HCT116 (cell line): ENCODE results near the gene LGR6. TPM values are rescaled to one million over a fixed set of nuclear protein-coding genes. Genes with fewer than 3 reads are reported as not detected.

Source experiments
- ATAC-seq: fragments of 200-7000 bp; cut with Tn5 transposase; 2 replicates; pipeline ENCODE4 v1.9.1; 2020; ENCODE audit warnings: mild to moderate bottlenecking, moderate library complexity
- BruUV-seq: library from RNA; stranded (reverse); fragments of 400-500 nt; replicated peaks from 2 replicates; lab custom pipeline; 2021; lab: Mats Ljungman, UMichigan
- CTCF ChIA-PET: fragments of 300-600 bp; sonication (Branson Sonifier 250); formaldehyde crosslinking; loops from one replicate; lab custom pipeline; 2021; ENCODE audit warnings: antibody characterized with exemption; lab: Charles Lee
- POLR2A ChIA-PET: fragments of 300-600, 350-600 bp; sonication (Branson Sonifier 250); formaldehyde crosslinking; loops from one replicate; lab custom pipeline; 2021; ENCODE audit warnings: antibody characterized with exemption; lab: Charles Lee
- RAD21 ChIA-PET, 2 experiments: fragments of 300-600 bp; sonication (Branson Sonifier 250); formaldehyde crosslinking; loops; one replicate each; lab custom pipeline; 2023; ENCODE audit warnings: low total read pairs in 2 of 2; ENCODE audit not compliant: uncharacterized antibody in 2 of 2, unreplicated experiment in 2 of 2, low non-redundant PET in 1 of 2; lab: Charles Lee
- DNase-seq: peaks from one replicate; pipeline ENCODE4 v3.0.0-alpha.2; 2010; ENCODE audit warnings: low read depth, low spot score
- H2AFZ ChIP-seq: fragments of 200-600 bp; shearing (Covaris generic), sonication (generic); 2 replicates; pipeline ENCODE4 v1.6.1; 2017; ENCODE audit warnings: low read depth, mixed run types, mixed read lengths, antibody characterized with exemption, low read length; ENCODE audit not compliant: poor library complexity, severe bottlenecking
- H3K27ac ChIP-seq: 2 replicates; pipeline ENCODE4 v1.5.1; 2012; ENCODE audit warnings: low read depth, low read length
- H3K27me3 ChIP-seq: fragments of 200-600 bp; sonication (generic); 2 replicates; pipeline ENCODE4 v1.6.1; 2016; ENCODE audit warnings: mixed run types, low read length, mixed read lengths; ENCODE audit not compliant: insufficient read depth
- H3K36me3 ChIP-seq, 2 experiments: fragments of 200-500 bp in 1 of 2; fragments of 200-600 bp in 1 of 2; sonication (Bioruptor generic) in 1 of 2; sonication (generic) in 1 of 2; 2 replicates each; pipeline versions ENCODE4 v1.5.1 to v1.6.1; 2014 to 2016; ENCODE audit warnings: low read length in 2 of 2, inconsistent platforms in 1 of 2, mixed read lengths in 1 of 2, mixed run types in 1 of 2; ENCODE audit not compliant: insufficient read depth in 2 of 2, control insufficient read depth in 1 of 2
- H3K4me1 ChIP-seq, 2 experiments: fragments of 200-600 bp in 1 of 2; sonication (generic) in 1 of 2; 2 replicates each; pipeline versions ENCODE4 v1.5.1 to v1.6.1; 2012 to 2017; ENCODE audit warnings: low read length in 2 of 2, inconsistent platforms in 1 of 2, mild to moderate bottlenecking in 1 of 2, mixed read lengths in 1 of 2, mixed run types in 1 of 2, moderate library complexity in 1 of 2; ENCODE audit not compliant: insufficient read depth in 2 of 2, control insufficient read depth in 1 of 2
- H3K4me2 ChIP-seq: fragments of 200-600 bp; sonication (generic); 2 replicates; pipeline ENCODE4 v1.6.1; 2017; ENCODE audit warnings: mixed run types, low read length, mixed read lengths
- H3K4me3 ChIP-seq, 2 experiments: fragments of 200-600 bp in 1 of 2; sonication (generic) in 1 of 2; replicated peaks in 1 of 2; 2 replicates each; pipeline ENCODE4 v1.5.1; 2011 to 2016; ENCODE audit warnings: low read length in 2 of 2, control low read depth in 1 of 2, low read depth in 1 of 2, mild to moderate bottlenecking in 1 of 2, mixed read lengths in 1 of 2, mixed run types in 1 of 2
- H3K79me2 ChIP-seq: fragments of 200-600 bp; sonication (generic); 2 replicates; pipeline ENCODE4 v1.6.1; 2017; ENCODE audit warnings: mild to moderate bottlenecking, mixed run types, low read length, moderate library complexity, mixed read lengths; ENCODE audit not compliant: insufficient read depth
- H3K9ac ChIP-seq: fragments of 200-600 bp; sonication (generic); 2 replicates; pipeline ENCODE4 v1.6.1; 2016; ENCODE audit warnings: low read length, mixed read lengths
- H3K9me2 ChIP-seq: fragments of 200-600 bp; sonication (generic), shearing (Covaris generic); 2 replicates; pipeline ENCODE4 v1.6.1; 2017; ENCODE audit warnings: mixed run types, mild to moderate bottlenecking, moderate library complexity; ENCODE audit not compliant: insufficient read depth
- H3K9me3 ChIP-seq, 2 experiments: fragments of 200-500 bp in 1 of 2; fragments of 200-600 bp in 1 of 2; sonication (Bioruptor generic) in 1 of 2; sonication (generic) in 1 of 2; 2 replicates each; pipeline ENCODE4 v1.6.1; 2014 to 2017; ENCODE audit warnings: low read length in 2 of 2, mixed read lengths in 2 of 2, inconsistent platforms in 1 of 2, low read depth in 1 of 2, mild to moderate bottlenecking in 1 of 2, mixed run types in 1 of 2, moderate library complexity in 1 of 2; ENCODE audit not compliant: control insufficient read depth in 1 of 2, insufficient read depth in 1 of 2
- H4K20me1 ChIP-seq: fragments of 200-600 bp; sonication (generic), shearing (Covaris generic); 2 replicates; pipeline ENCODE4 v1.6.1; 2017; ENCODE audit warnings: mixed run types, mild to moderate bottlenecking, moderate library complexity; ENCODE audit not compliant: insufficient read depth
- EGR1 ChIP-seq: IDR thresholded peaks from 2 replicates; pipeline ENCODE4 v1.6.1; 2012; ENCODE audit warnings: low read depth
- ELF1 ChIP-seq: IDR thresholded peaks from 2 replicates; pipeline ENCODE4 v1.6.1; 2012; ENCODE audit warnings: low read depth, borderline replicate concordance
- EZH2 ChIP-seq: fragments of 200-600 bp; sonication (generic); IDR thresholded peaks from 2 replicates; pipeline ENCODE4 v1.6.1; 2017; ENCODE audit warnings: antibody characterized with exemption, mixed run types
- EZH2phosphoT487 ChIP-seq: fragments of 200-600 bp; IDR thresholded peaks from 2 replicates; pipeline ENCODE4 v1.6.1; 2018; ENCODE audit warnings: antibody characterized with exemption, borderline replicate concordance
- FOSL1 ChIP-seq: IDR thresholded peaks from 2 replicates; pipeline ENCODE4 v1.6.1; 2012; ENCODE audit warnings: low read depth
- POLR2AphosphoS5 ChIP-seq: IDR thresholded peaks from 2 replicates; pipeline ENCODE4 v1.6.1; 2011; ENCODE audit warnings: mild to moderate bottlenecking, low read depth, low read length, moderate library complexity
- REST ChIP-seq: IDR thresholded peaks from 2 replicates; pipeline ENCODE4 v1.6.1; 2012; ENCODE audit warnings: low read depth
- SP1 ChIP-seq: IDR thresholded peaks from 2 replicates; pipeline ENCODE4 v1.6.1; 2012; ENCODE audit warnings: low read depth
- ZFX ChIP-seq: fragments of 450-650 bp; IDR thresholded peaks from 2 replicates; pipeline ENCODE4 v1.6.1; 2017
- ZNF274 ChIP-seq: fragments of 200-500 bp; sonication (Bioruptor generic); IDR thresholded peaks from 2 replicates; pipeline ENCODE4 v1.6.1; 2014; ENCODE audit warnings: mild to moderate bottlenecking, low read depth, low read length, inconsistent platforms
- intact Hi-C: fragments of 100-400 bp; cut with micrococcal nuclease; formaldehyde crosslinking; loops from 2 replicates; pipeline ENCODE4 v1.10.0; 2022
- total RNA-seq: library from RNA; stranded (reverse); gene quantifications from one replicate; pipeline ENCODE4 v1.2.1, GENCODE V29; 2021; ENCODE audit not compliant: unreplicated experiment

Gene LGR6
- total RNA-seq, 1 experiment from 2014 or later: 0.20 TPM

- Histone ChIP-seq H3K36me3 (no peaks in the 10 kb centered on the region), H3K79me2 (no peaks in the 10 kb centered on the region), H3K27me3 (peaks cover 54% of the 10 kb centered on the region), H3K4me2 (no peak overlapping the region), H3K9me2 (no peaks in the 10 kb centered on the region), H3K4me3 (no peak overlapping the region), H3K27ac (no peak overlapping the region), H4K20me1 (no peaks in the 10 kb centered on the region), H2AFZ (no peak overlapping the region), H3K9me3 (no peaks in the 10 kb centered on the region), H3K4me1 (peaks cover 9 to 11% of the 10 kb centered on the region in 2 experiments), H3K9ac (no peak overlapping the region)
- DNase-seq (no peak), ATAC-seq (no peak)
- CTCF ChIA-PET: no interaction called here
- BruUV-seq: no TSS peak
- RAD21 ChIA-PET: no interaction called here
- intact Hi-C loops: loop anchor here (5.0 kb wide), 1 partner anchor 41 kb away; no protein-coding TSS in a partner anchor
- POLR2A ChIA-PET: no interaction called here
- no peak for TF ChIP-seq ZNF274
- TF ChIP-seq SP1: no peak
- no peak for TF ChIP-seq ELF1
- no peak for TF ChIP-seq REST
- no peak for TF ChIP-seq EGR1
- TF ChIP-seq FOSL1: no peak
- TF ChIP-seq EZH2: no peak
- no peak for TF ChIP-seq EZH2phosphoT487
- TF ChIP-seq POLR2AphosphoS5: no peak
- no peak for TF ChIP-seq ZFX
- TF ChIP-seq, all 23 proteins: peak for 0
Measured at GRCh38 chr1:202278751-202279150, 85.2 kb downstream of the LGR6 start.
